Testis (tissue), 3 donors: Measurements from ENCODE around the gene ICA1. TPM values are rescaled to one million over a fixed set of nuclear protein-coding genes. Genes with fewer than 3 reads are reported as not detected.

Experiments used
- DNase-seq: peaks from one replicate; pipeline ENCODE4 v3.0.0-alpha.2; 2019
- H3K27ac ChIP-seq, 2 donors: fragments of 200-600 bp; sonication (generic); one replicate each; pipeline ENCODE4 v1.5.1; 2019
- H3K27me3 ChIP-seq: fragments of 200-600 bp; sonication (generic); one replicate; pipeline ENCODE4 v1.5.1; 2019
- H3K36me3 ChIP-seq: fragments of 200-600 bp; sonication (generic); one replicate; pipeline ENCODE4 v1.5.1; 2017; ENCODE audit warnings: low read depth; ENCODE audit errors: missing control alignments
- H3K4me1 ChIP-seq: fragments of 200-600 bp; sonication (generic); one replicate; pipeline ENCODE4 v1.5.1; 2019
- H3K4me3 ChIP-seq, 2 donors: fragments of 200-600 bp; sonication (generic); one replicate each; pipeline ENCODE4 v1.5.1; 2017 to 2019
- H3K9me3 ChIP-seq: fragments of 200-600 bp; sonication (generic); one replicate; pipeline ENCODE4 v1.5.1; 2017
- CTCF ChIP-seq, 3 experiments: fragments of 450-650 bp in 2 of 3; fragments of 200-600 bp in 1 of 3; sonication (generic) in 1 of 3; IDR thresholded peaks; one replicate each; pipeline ENCODE4 v1.5.1; 2016 to 2019; ENCODE audit warnings: antibody characterized with exemption in 3 of 3, mild to moderate bottlenecking in 2 of 3, moderate library complexity in 1 of 3
- POLR2A ChIP-seq: fragments of 450-650 bp; IDR thresholded peaks from one replicate; pipeline ENCODE4 v1.6.1; 2017; ENCODE audit warnings: antibody characterized with exemption, mild to moderate bottlenecking, moderate library complexity
- WGBS, 2 donors: methylation state at CpG; one replicate each; pipeline ENCODE4 v1.1.5; 2018; 5-methylcytosine and 5-hydroxymethylcytosine counted together
- intact Hi-C: fragments of 100-400 bp; cut with DNase I; formaldehyde crosslinking; loops from one replicate; pipeline ENCODE4 v1.15.1; 2023; ENCODE audit warnings: low total_unique reads
- polyA plus RNA-seq: library from polyadenylated mRNA; stranded (reverse); fragments of 350-450 nt; fragmentation: Illumina TruSeq; extraction: RNeasy Lipid Tissue Mini Kit (QIAGEN cat#74804); gene quantifications from one replicate; pipeline ENCODE4 v1.2.3, GENCODE V29; 2014; ENCODE audit warnings: low read depth, low replicate concordance; ENCODE audit not compliant: insufficient read depth
- total RNA-seq, 2 donors: library from RNA; depleted of rRNA; stranded (reverse); fragments of >200 nt; gene quantifications; one replicate each; pipeline ENCODE4 v1.2.3, GENCODE V29; 2016

ICA1 gene
- total and polyA plus RNA-seq, 3 donors from 2014 or later: 33.6 to 90.3 (median 76.1) TPM

GRCh38 chr7:8185926-8186683, 75.9 kb downstream of the ICA1 start:
- no peak for DNase-seq
- intact Hi-C loops: no loop called here
- TF ChIP-seq CTCF (IDR thresholded peaks at IDR 0.05): no peak
- no peak for TF ChIP-seq POLR2A
- Histone ChIP-seq H3K27ac (no peak overlapping the region), H3K4me1 (no peaks in the 10 kb centered on the region), H3K27me3 (no peaks in the 10 kb centered on the region), H3K9me3 (no peaks in the 10 kb centered on the region), H3K36me3 (no peaks in the 10 kb centered on the region), H3K4me3 (no peak overlapping the region)
- WGBS, 2 donors: 80 to 85% methylated on average over 4 of the region's 4 CpGs

GRCh38 chr7:8184221-8184620, 77.7 kb downstream of the ICA1 start:
- no peak overlapping the region for H3K4me3 ChIP-seq
- H3K36me3 ChIP-seq: no peaks in the 10 kb centered on the region
- no peaks in the 10 kb centered on the region for H3K4me1 ChIP-seq
- 70 to 72% methylated on average over 2 of the region's 2 CpGs for WGBS, 2 donors
- H3K27me3 ChIP-seq: no peaks in the 10 kb centered on the region
- DNase-seq: no peak
- H3K27ac ChIP-seq: no peak overlapping the region
- intact Hi-C loops: no loop called here
- no peak for TF ChIP-seq POLR2A
- TF ChIP-seq CTCF (IDR thresholded peaks at IDR 0.05): no peak
- H3K9me3 ChIP-seq: no peaks in the 10 kb centered on the region

- Histone ChIP-seq H3K9me3 (no peaks in the 10 kb centered on the region), H3K36me3 (no peaks in the 10 kb centered on the region), H3K4me1 (peaks cover 5% of the 10 kb centered on the region), H3K27me3 (no peaks in the 10 kb centered on the region), H3K4me3 (no peak overlapping the region), H3K27ac (no peak overlapping the region)
- DNase-seq: no peak
- intact Hi-C loops: no loop called here
- 71 to 77% methylated on average over 7 of the region's 7 CpGs for WGBS, 2 donors
- TF ChIP-seq CTCF (IDR thresholded peaks at IDR 0.05) (no peak), POLR2A (no peak)
These were observed 82.5 kb downstream of the ICA1 start for GRCh38 chr7:8179486-8179885.

GRCh38 chr7:8178353-8178752, 83.6 kb downstream of the ICA1 start:
- Histone ChIP-seq H3K4me3 (no peak overlapping the region), H3K27me3 (no peaks in the 10 kb centered on the region), H3K9me3 (no peaks in the 10 kb centered on the region), H3K4me1 (peaks cover 5% of the 10 kb centered on the region), H3K27ac (no peak overlapping the region), H3K36me3 (no peaks in the 10 kb centered on the region)
- intact Hi-C loops: no loop called here
- DNase-seq: no peak
- TF ChIP-seq CTCF (IDR thresholded peaks at IDR 0.05): no peak
- no peak for TF ChIP-seq POLR2A
